Measurements from ENCODE around the gene MBD3L3. TPM values are rescaled to one million over a fixed set of nuclear protein-coding genes. Genes with fewer than 3 reads are reported as not detected.
"Not testable (repeated sequence)": the region's sequence is repeated elsewhere in the genome, so short reads cannot be mapped to it uniquely, and the experiment has no call there.

The MBD3L3 gene
- total RNA-seq, 2 experiments from 2014 or later: not detected

- H3K4me2 ChIP-seq (ENCODE audit: low read length); H4K20me1 ChIP-seq (ENCODE audit: insufficient read depth, low read length); H3K9me3 ChIP-seq (ENCODE audit: low read length); DNase-seq (ENCODE audit: low spot score); H3K36me3 ChIP-seq (ENCODE audit: insufficient read depth, low read length); CTCF ChIA-PET (ENCODE audit: unreplicated experiment); POLR2A ChIA-PET; H2AFZ ChIP-seq (ENCODE audit: low read length); H3K79me2 ChIP-seq (ENCODE audit: insufficient read depth, low read depth, low read length); H3K9me2 ChIP-seq (ENCODE audit: insufficient read depth, low read length); H3K27ac ChIP-seq (ENCODE audit: low read depth, low read length, poor library complexity, severe bottlenecking); H3K4me3 ChIP-seq (ENCODE audit: low read depth, low read length, poor library complexity, severe bottlenecking); H3K4me1 ChIP-seq (ENCODE audit: insufficient read depth, low read length, poor library complexity, severe bottlenecking); intact Hi-C loops (cut with micrococcal nuclease; ENCODE audit: unreplicated experiment); BruUV-seq (replicated peaks): not testable (repeated sequence)
These were observed 7.1 kb downstream of the MBD3L3 start for GRCh38 chr19:7051421-7051820.

- not testable (repeated sequence) for H3K9me3 ChIP-seq (ENCODE audit: low read length); BruUV-seq (replicated peaks); DNase-seq (ENCODE audit: low spot score)
These were observed 9.5 kb downstream of the MBD3L3 start, which contains the start of gene MBD3L2 for GRCh38 chr19:7049021-7049420. MBD3L2 (plus strand) TSS chr19:7049321; CDS start chr19:7049374, 53 bp downstream.

DNA sequence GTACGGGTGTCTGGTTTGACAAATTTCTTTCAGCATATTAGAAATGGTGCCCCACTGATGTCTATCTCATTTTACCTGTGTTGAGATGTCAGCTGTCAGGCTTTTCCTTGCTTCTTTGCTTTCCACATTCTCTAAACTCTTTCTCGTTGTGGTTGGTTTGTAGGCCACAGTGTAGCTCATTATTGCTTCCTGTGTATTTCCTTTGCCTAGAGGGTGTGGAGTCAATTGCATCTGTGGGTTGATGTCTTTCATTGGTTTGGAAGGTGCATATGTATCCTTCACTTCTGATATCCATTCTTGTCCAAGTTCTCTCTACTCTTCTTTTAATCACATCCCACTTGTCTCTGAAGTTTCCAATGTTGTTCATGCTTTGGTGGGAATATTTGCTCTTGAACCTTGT lies 16.9 kb downstream of the MBD3L3 start:
- H3K79me2 ChIP-seq (ENCODE audit: insufficient read depth, low read depth, low read length); POLR2A ChIA-PET; H4K20me1 ChIP-seq (ENCODE audit: insufficient read depth, low read length); intact Hi-C loops (cut with micrococcal nuclease; ENCODE audit: unreplicated experiment); DNase-seq (ENCODE audit: low spot score); H3K9me3 ChIP-seq (ENCODE audit: low read length); H3K4me3 ChIP-seq (ENCODE audit: low read depth, low read length, poor library complexity, severe bottlenecking); H3K4me1 ChIP-seq (ENCODE audit: insufficient read depth, low read length, poor library complexity, severe bottlenecking); CTCF ChIA-PET (ENCODE audit: unreplicated experiment); H3K9me2 ChIP-seq (ENCODE audit: insufficient read depth, low read length); H2AFZ ChIP-seq (ENCODE audit: low read length); H3K36me3 ChIP-seq (ENCODE audit: insufficient read depth, low read length); BruUV-seq (replicated peaks); H3K27ac ChIP-seq (ENCODE audit: low read depth, low read length, poor library complexity, severe bottlenecking); H3K4me2 ChIP-seq (ENCODE audit: low read length): not testable (repeated sequence)

More at GRCh38 chr19:7049021-7049420, 9.5 kb downstream of the MBD3L3 start, which contains the start of gene MBD3L2:
- H4K20me1 ChIP-seq (ENCODE audit: insufficient read depth, low read length); H3K4me2 ChIP-seq (ENCODE audit: low read length); H3K36me3 ChIP-seq (ENCODE audit: insufficient read depth, low read length); intact Hi-C loops (cut with micrococcal nuclease; ENCODE audit: unreplicated experiment); H3K4me3 ChIP-seq (ENCODE audit: low read depth, low read length, poor library complexity, severe bottlenecking); POLR2A ChIA-PET; CTCF ChIA-PET (ENCODE audit: unreplicated experiment); H3K9me2 ChIP-seq (ENCODE audit: insufficient read depth, low read length); H2AFZ ChIP-seq (ENCODE audit: low read length); H3K27ac ChIP-seq (ENCODE audit: low read depth, low read length, poor library complexity, severe bottlenecking); H3K4me1 ChIP-seq (ENCODE audit: insufficient read depth, low read length, poor library complexity, severe bottlenecking); H3K79me2 ChIP-seq (ENCODE audit: insufficient read depth, low read depth, low read length): not testable (repeated sequence)

DNA sequence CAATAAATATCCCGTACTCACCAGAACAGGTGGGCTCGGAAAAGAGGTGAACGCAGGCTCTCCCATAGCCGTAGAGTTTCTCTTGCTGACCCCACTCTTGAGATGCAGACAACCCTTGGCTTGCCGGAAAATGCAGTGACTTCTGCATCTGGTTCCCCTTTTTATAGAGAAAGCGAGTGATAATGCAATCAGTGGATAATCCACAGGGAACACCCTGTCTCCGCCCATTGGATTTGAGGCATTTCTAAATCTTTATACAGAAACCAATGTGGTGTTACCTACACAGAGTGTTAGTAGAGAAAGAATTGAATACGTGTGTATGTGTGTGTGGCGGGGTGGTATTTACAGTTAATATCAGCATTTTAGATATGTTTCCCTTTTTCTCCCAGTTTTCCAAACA lies 18.4 kb downstream of the MBD3L3 start, which contains the start of gene MBD3L4:
Gene MBD3L4, minus strand, starts transcription at position 101 of the 400 bp plus-strand sequence. Its CDS starts 35 bp downstream, at position 66.
- H3K36me3 ChIP-seq (ENCODE audit: insufficient read depth, low read length); CTCF ChIA-PET (ENCODE audit: unreplicated experiment); H3K9me2 ChIP-seq (ENCODE audit: insufficient read depth, low read length); H4K20me1 ChIP-seq (ENCODE audit: insufficient read depth, low read length); H2AFZ ChIP-seq (ENCODE audit: low read length); H3K4me3 ChIP-seq (ENCODE audit: low read depth, low read length, poor library complexity, severe bottlenecking); POLR2A ChIA-PET; H3K79me2 ChIP-seq (ENCODE audit: insufficient read depth, low read depth, low read length); H3K4me2 ChIP-seq (ENCODE audit: low read length); BruUV-seq (replicated peaks); H3K27ac ChIP-seq (ENCODE audit: low read depth, low read length, poor library complexity, severe bottlenecking); intact Hi-C loops (cut with micrococcal nuclease; ENCODE audit: unreplicated experiment); DNase-seq (ENCODE audit: low spot score); H3K9me3 ChIP-seq (ENCODE audit: low read length); H3K4me1 ChIP-seq (ENCODE audit: insufficient read depth, low read length, poor library complexity, severe bottlenecking): not testable (repeated sequence)

GRCh38 chr19:7030278-7030677 lies 28.2 kb downstream of the MBD3L3 start, which contains the start of gene MBD3L5:
MBD3L5 (plus strand) TSS chr19:7030578; CDS start chr19:7030612, 34 bp downstream.
- H3K4me1 ChIP-seq (ENCODE audit: insufficient read depth, low read length, poor library complexity, severe bottlenecking); H3K9me3 ChIP-seq (ENCODE audit: low read length); H2AFZ ChIP-seq (ENCODE audit: low read length); H3K9me2 ChIP-seq (ENCODE audit: insufficient read depth, low read length); DNase-seq (ENCODE audit: low spot score); H3K4me2 ChIP-seq (ENCODE audit: low read length); CTCF ChIA-PET (ENCODE audit: unreplicated experiment); intact Hi-C loops (cut with micrococcal nuclease; ENCODE audit: unreplicated experiment); H3K36me3 ChIP-seq (ENCODE audit: insufficient read depth, low read length); BruUV-seq (replicated peaks); H3K4me3 ChIP-seq (ENCODE audit: low read depth, low read length, poor library complexity, severe bottlenecking); POLR2A ChIA-PET; H4K20me1 ChIP-seq (ENCODE audit: insufficient read depth, low read length); H3K79me2 ChIP-seq (ENCODE audit: insufficient read depth, low read depth, low read length); H3K27ac ChIP-seq (ENCODE audit: low read depth, low read length, poor library complexity, severe bottlenecking): not testable (repeated sequence)

DNA sequence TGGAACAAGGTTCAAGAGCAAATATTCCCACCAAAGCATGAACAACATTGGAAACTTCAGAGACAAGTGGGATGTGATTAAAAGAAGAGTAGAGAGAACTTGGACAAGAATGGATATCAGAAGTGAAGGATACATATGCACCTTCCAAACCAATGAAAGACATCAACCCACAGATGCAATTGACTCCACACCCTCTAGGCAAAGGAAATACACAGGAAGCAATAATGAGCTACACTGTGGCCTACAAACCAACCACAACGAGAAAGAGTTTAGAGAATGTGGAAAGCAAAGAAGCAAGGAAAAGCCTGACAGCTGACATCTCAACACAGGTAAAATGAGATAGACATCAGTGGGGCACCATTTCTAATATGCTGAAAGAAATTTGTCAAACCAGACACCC lies 29.7 kb downstream of the MBD3L3 start:
- BruUV-seq (replicated peaks); CTCF ChIA-PET (ENCODE audit: unreplicated experiment); H4K20me1 ChIP-seq (ENCODE audit: insufficient read depth, low read length); intact Hi-C loops (cut with micrococcal nuclease; ENCODE audit: unreplicated experiment); H2AFZ ChIP-seq (ENCODE audit: low read length); H3K4me1 ChIP-seq (ENCODE audit: insufficient read depth, low read length, poor library complexity, severe bottlenecking); H3K9me3 ChIP-seq (ENCODE audit: low read length); H3K36me3 ChIP-seq (ENCODE audit: insufficient read depth, low read length); DNase-seq (ENCODE audit: low spot score); H3K4me2 ChIP-seq (ENCODE audit: low read length); H3K9me2 ChIP-seq (ENCODE audit: insufficient read depth, low read length); POLR2A ChIA-PET; H3K27ac ChIP-seq (ENCODE audit: low read depth, low read length, poor library complexity, severe bottlenecking); H3K4me3 ChIP-seq (ENCODE audit: low read depth, low read length, poor library complexity, severe bottlenecking); H3K79me2 ChIP-seq (ENCODE audit: insufficient read depth, low read depth, low read length): not testable (repeated sequence)

DNA sequence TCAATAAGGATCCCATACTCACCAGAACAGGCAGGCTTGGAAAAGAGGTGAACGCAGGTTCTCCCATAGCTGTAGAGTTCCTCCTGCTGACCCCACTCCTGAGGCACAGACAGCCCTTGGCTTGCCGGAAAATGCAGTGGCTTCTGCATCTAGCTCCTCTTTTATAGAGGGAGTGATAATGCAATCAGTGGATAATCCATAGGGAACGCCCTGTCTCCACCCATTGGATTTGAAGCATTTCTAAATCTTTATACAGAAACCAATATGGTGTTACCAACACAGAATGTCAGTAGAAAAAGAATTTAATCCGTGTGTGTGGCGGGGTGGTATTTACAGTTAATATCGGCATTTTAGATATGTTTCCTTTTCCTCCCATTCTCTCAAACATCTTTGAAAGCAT lies 37.1 kb downstream of the MBD3L3 start, which contains the start of gene MBD3L2B:
Gene MBD3L2B, minus strand, starts transcription at position 101 of the 400 bp plus-strand sequence. Its CDS starts 34 bp downstream, at position 67.
- POLR2A ChIA-PET; H4K20me1 ChIP-seq (ENCODE audit: insufficient read depth, low read length); intact Hi-C loops (cut with micrococcal nuclease; ENCODE audit: unreplicated experiment); H3K4me1 ChIP-seq (ENCODE audit: insufficient read depth, low read length, poor library complexity, severe bottlenecking); H3K9me3 ChIP-seq (ENCODE audit: low read length); BruUV-seq (replicated peaks); H3K4me3 ChIP-seq (ENCODE audit: low read depth, low read length, poor library complexity, severe bottlenecking); DNase-seq (ENCODE audit: low spot score); H3K27ac ChIP-seq (ENCODE audit: low read depth, low read length, poor library complexity, severe bottlenecking); H3K9me2 ChIP-seq (ENCODE audit: insufficient read depth, low read length); H3K36me3 ChIP-seq (ENCODE audit: insufficient read depth, low read length); H2AFZ ChIP-seq (ENCODE audit: low read length); H3K79me2 ChIP-seq (ENCODE audit: insufficient read depth, low read depth, low read length); CTCF ChIA-PET (ENCODE audit: unreplicated experiment); H3K4me2 ChIP-seq (ENCODE audit: low read length): not testable (repeated sequence)

Measured in OCI-LY7 (cell line).